H9 (cell line): ENCODE measurements around the gene CHST13. TPM values are rescaled to one million over a fixed set of nuclear protein-coding genes. Genes with fewer than 3 reads are reported as not detected.

Source experiments
- DNase-seq: peaks from one replicate; pipeline ENCODE4 v3.0.0-alpha.2; 2017
- H2AFZ ChIP-seq: one replicate; pipeline ENCODE4 v1.6.1; 2013; ENCODE audit warnings: mild to moderate bottlenecking, low read length, control low read depth, moderate library complexity
- H2AK5ac ChIP-seq: 2 replicates; pipeline ENCODE4 v1.6.1; 2013; ENCODE audit warnings: low read length, control low read depth, mixed read lengths; ENCODE audit not compliant: insufficient read length
- H2BK120ac ChIP-seq: one replicate; pipeline ENCODE4 v1.6.1; 2013; ENCODE audit warnings: low read depth, mild to moderate bottlenecking, low read length, control low read depth, inconsistent platforms; ENCODE audit not compliant: poor library complexity, severe bottlenecking
- H2BK12ac ChIP-seq: 2 replicates; pipeline ENCODE4 v1.6.1; 2013; ENCODE audit warnings: low read length, control low read depth, mixed read lengths, low read depth; ENCODE audit not compliant: insufficient read length
- H2BK15ac ChIP-seq: 2 replicates; pipeline ENCODE4 v1.6.1; 2013; ENCODE audit warnings: low read depth, low read length, control low read depth
- H2BK20ac ChIP-seq: one replicate; pipeline ENCODE4 v1.6.1; 2013; ENCODE audit warnings: low read depth, mild to moderate bottlenecking, low read length, control low read depth, inconsistent platforms; ENCODE audit not compliant: poor library complexity, severe bottlenecking
- H2BK5ac ChIP-seq: 2 replicates; pipeline ENCODE4 v1.6.1; 2013; ENCODE audit warnings: low read length, control low read depth, mixed read lengths; ENCODE audit not compliant: insufficient read length
- H3K14ac ChIP-seq: 2 replicates; pipeline ENCODE4 v1.6.1; 2013; ENCODE audit warnings: low read length, control low read depth; ENCODE audit not compliant: insufficient read depth
- H3K18ac ChIP-seq: 2 replicates; pipeline ENCODE4 v1.6.1; 2013; ENCODE audit warnings: low read depth, mild to moderate bottlenecking, mixed read lengths, low read length, control low read depth; ENCODE audit not compliant: insufficient read length
- H3K23ac ChIP-seq: 2 replicates; pipeline ENCODE4 v1.6.1; 2013; ENCODE audit warnings: low read length, control low read depth, mixed read lengths, low read depth; ENCODE audit not compliant: insufficient read length
- H3K23me2 ChIP-seq: 2 replicates; pipeline ENCODE4 v1.6.1; 2013; ENCODE audit warnings: low read depth, mild to moderate bottlenecking, mixed read lengths, low read length, control low read depth; ENCODE audit not compliant: insufficient read length, poor library complexity, severe bottlenecking
- H3K27ac ChIP-seq: 2 replicates; pipeline ENCODE4 v1.5.1; 2013; ENCODE audit warnings: low read length, control low read depth, mixed read lengths, low read depth; ENCODE audit not compliant: insufficient read length
- H3K27me3 ChIP-seq: 2 replicates; pipeline ENCODE4 v1.6.1; 2013; ENCODE audit warnings: low read length, control low read depth, inconsistent platforms; ENCODE audit not compliant: insufficient read depth
- H3K4ac ChIP-seq: 2 replicates; pipeline ENCODE4 v1.6.1; 2013; ENCODE audit warnings: low read depth, mild to moderate bottlenecking, control low read depth, inconsistent platforms, low read length, moderate library complexity
- H3K4me1 ChIP-seq: 2 replicates; pipeline ENCODE4 v1.6.1; 2013; ENCODE audit warnings: low read length, control low read depth, inconsistent platforms; ENCODE audit not compliant: insufficient read depth
- H3K4me2 ChIP-seq: 2 replicates; pipeline ENCODE4 v1.6.1; 2013; ENCODE audit warnings: low read length, control low read depth, mixed read lengths; ENCODE audit not compliant: insufficient read length, insufficient read depth
- H3K56ac ChIP-seq: 2 replicates; pipeline ENCODE4 v1.6.1; 2013; ENCODE audit warnings: low read depth, mild to moderate bottlenecking, mixed read lengths, low read length, control low read depth; ENCODE audit not compliant: insufficient read length
- H3K79me1 ChIP-seq: 2 replicates; pipeline ENCODE4 v1.6.1; 2013; ENCODE audit warnings: low read depth, mild to moderate bottlenecking, moderate library complexity, low read length, control low read depth, inconsistent platforms; ENCODE audit not compliant: insufficient read depth, poor library complexity, severe bottlenecking
- H3K79me2 ChIP-seq: 2 replicates; pipeline ENCODE4 v1.6.1; 2013; ENCODE audit warnings: low read length, control low read depth, inconsistent platforms; ENCODE audit not compliant: insufficient read depth
- H3K9ac ChIP-seq: 2 replicates; pipeline ENCODE4 v1.6.1; 2013; ENCODE audit warnings: low read length, control low read depth, mixed read lengths; ENCODE audit not compliant: insufficient read length; ENCODE audit errors: extremely low read depth
- H3K9me3 ChIP-seq: one replicate; pipeline ENCODE4 v1.6.1; 2013; ENCODE audit warnings: low read depth, low read length, inconsistent platforms; ENCODE audit not compliant: control insufficient read depth
- H3T11ph ChIP-seq: one replicate; pipeline ENCODE4 v1.6.1; 2013; ENCODE audit warnings: mild to moderate bottlenecking, low read length, control low read depth, inconsistent platforms
- H4K20me1 ChIP-seq: one replicate; pipeline ENCODE4 v1.6.1; 2013; ENCODE audit not compliant: control insufficient read depth, insufficient read length, insufficient read depth
- H4K5ac ChIP-seq: 2 replicates; pipeline ENCODE4 v1.6.1; 2013; ENCODE audit warnings: low read depth, mild to moderate bottlenecking, mixed read lengths, low read length, control low read depth; ENCODE audit not compliant: insufficient read length
- H4K8ac ChIP-seq: replicated peaks from 2 replicates; pipeline ENCODE4 v1.6.1; 2013; ENCODE audit warnings: low read length, control low read depth, mixed read lengths, low read depth; ENCODE audit not compliant: insufficient read length
- H4K91ac ChIP-seq: 2 replicates; pipeline ENCODE4 v1.6.1; 2013; ENCODE audit warnings: low read depth, mild to moderate bottlenecking, moderate library complexity, mixed read lengths, low read length, control low read depth; ENCODE audit not compliant: insufficient read length
- H3K27ac Mint-ChIP-seq, 3 experiments: 2 replicates in 2 of 3; 3 replicates in 1 of 3; pipeline ENCODE4 v1.8.0; 2020 to 2021; ENCODE audit warnings: mixed read lengths in 3 of 3, mild to moderate bottlenecking in 1 of 3, moderate library complexity in 1 of 3
- H3K27me3 Mint-ChIP-seq: 2 replicates; pipeline ENCODE4 v1.8.0; 2021; ENCODE audit warnings: low read depth, mild to moderate bottlenecking, moderate library complexity, mixed read lengths
- H3K36me3 Mint-ChIP-seq, 3 experiments: 2 replicates in 2 of 3; 3 replicates in 1 of 3; pipeline ENCODE4 v1.8.0; 2020 to 2021; ENCODE audit warnings: low read depth in 3 of 3, mixed read lengths in 3 of 3; ENCODE audit not compliant: insufficient read depth in 1 of 3
- H3K4me1 Mint-ChIP-seq, 2 experiments: 2 replicates each; pipeline ENCODE4 v1.8.0; 2020; ENCODE audit warnings: mixed read lengths in 2 of 2
- H3K4me3 Mint-ChIP-seq, 2 experiments: 2 replicates in 1 of 2; 3 replicates in 1 of 2; pipeline ENCODE4 v1.8.0; 2020 to 2021; ENCODE audit warnings: mild to moderate bottlenecking in 2 of 2, mixed read lengths in 2 of 2, moderate library complexity in 1 of 2
- H3K9me3 Mint-ChIP-seq, 2 experiments: 2 replicates in 1 of 2; 3 replicates in 1 of 2; pipeline ENCODE4 v1.8.0; 2020; ENCODE audit warnings: mild to moderate bottlenecking in 2 of 2, mixed read lengths in 2 of 2, moderate library complexity in 1 of 2
- CTCF ChIP-seq: fragments of 200-600 bp; sonication (generic); conservative IDR thresholded peaks from 3 replicates; pipeline ENCODE4 v1.8.0; 2021; ENCODE audit warnings: antibody characterized with exemption, mild to moderate bottlenecking
- WGBS: extraction: QIAGEN DNeasy Blood & Tissue Kit; methylation state at CpG from one replicate; pipeline ENCODE4 v1.1.7; 2013; ENCODE audit warnings: missing lambda C conversion rate, low lambda C conversion rate, mixed read lengths; ENCODE audit not compliant: insufficient read length; ENCODE audit errors: extremely low coverage; 5-methylcytosine and 5-hydroxymethylcytosine counted together
- total RNA-seq: library from RNA; stranded (reverse); gene quantifications from 2 replicates; pipeline ENCODE4 v1.2.1, GENCODE V29; 2021

Gene CHST13
- total RNA-seq, 1 experiment from 2014 or later, result 0.85 TPM

DNA sequence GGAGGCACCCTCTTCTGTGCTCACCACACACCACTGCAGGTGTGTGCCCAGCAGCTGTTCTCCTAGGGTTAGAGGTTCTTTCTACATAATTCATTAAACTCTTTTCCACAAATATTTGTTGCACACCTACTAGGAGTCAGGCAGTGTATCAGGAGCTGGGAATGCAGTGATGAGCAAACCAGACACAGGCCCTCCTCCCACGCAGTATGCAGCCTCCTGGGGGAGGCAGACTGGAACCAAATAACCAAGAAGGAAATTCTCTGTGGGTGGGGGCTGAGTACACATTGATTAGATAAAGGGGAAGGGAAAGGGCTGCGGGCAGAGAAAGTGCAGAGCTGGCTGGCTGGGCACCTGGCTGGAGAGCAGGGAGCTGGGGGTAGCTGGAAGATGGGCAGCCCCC is 53.3 kb downstream of the CHST13 start:
- Mint-ChIP-seq H3K4me3 (no peak overlapping the region), H3K27me3 (peaks cover 3% of the 10 kb centered on the region; the same call in 1 of the 2 replicates), H3K4me1 (peaks cover 0 to 3% of the 10 kb centered on the region in 2 experiments; a peak in 2 of 4 replicates), H3K27ac (0 out of 7 replicates have a peak overlapping the region, but pooled peaks of 2 of the 3 experiments have one; percentile 32 to 44), H3K9me3 (peaks cover 0 to 4% of the 10 kb centered on the region in 2 experiments; a peak in 2 of 5 replicates), H3K36me3 (no peaks in the 10 kb centered on the region)
- no peak overlapping the region for H3K9ac ChIP-seq
- H4K20me1 ChIP-seq, result no peaks in the 10 kb centered on the region
- no peak overlapping the region for H3K4me2 ChIP-seq
- no peak overlapping the region for H2AK5ac ChIP-seq
- no peak for DNase-seq
- no peaks in the 10 kb centered on the region for H3K4me1 ChIP-seq
- no peak overlapping the region for H3K27ac ChIP-seq
- no peak overlapping the region for H4K91ac ChIP-seq
- H4K8ac ChIP-seq, result no peak overlapping the region
- no peak overlapping the region for H2BK12ac ChIP-seq
- no peak overlapping the region for H3K4ac ChIP-seq
- H2BK20ac ChIP-seq, result no peak overlapping the region
- H2AFZ ChIP-seq, result no peak overlapping the region
- H3K23ac ChIP-seq, result no peak overlapping the region
- no CpG with 5 or more reads among the region's 2 CpGs for WGBS
- H2BK5ac ChIP-seq, result no peak overlapping the region
- H3K27me3 ChIP-seq, result no peaks in the 10 kb centered on the region
- no peak for TF ChIP-seq CTCF
- H2BK15ac ChIP-seq, result no peak overlapping the region
- H3K79me2 ChIP-seq, result no peaks in the 10 kb centered on the region
- no peaks in the 10 kb centered on the region for H3K9me3 ChIP-seq
- H3K18ac ChIP-seq, result no peak overlapping the region
- no peaks in the 10 kb centered on the region for H3K79me1 ChIP-seq
- H2BK120ac ChIP-seq, result no peak overlapping the region
- no peak overlapping the region for H4K5ac ChIP-seq
- H3K23me2 ChIP-seq, result no peaks in the 10 kb centered on the region
- no peak overlapping the region for H3K56ac ChIP-seq
- no peak overlapping the region for H3K14ac ChIP-seq
- H3T11ph ChIP-seq, result no peak overlapping the region
